IPS-NIHi7 (cell line): Measurements from ENCODE around the gene ITGB1BP2.
"Not testable (repeated sequence)": the region's sequence is repeated elsewhere in the genome, so short reads cannot be mapped to it uniquely, and the experiment has no call there.

Experiments used
- DNase-seq: peaks from one replicate; pipeline ENCODE4 v3.0.0; 2012; ENCODE audit warnings: mixed read lengths; ENCODE audit errors: extremely low spot score

The ITGB1BP2 gene

GRCh38 chrX:71301195-71301924 lies at the start of gene ITGB1BP2:
TSS of gene ITGB1BP2 (plus strand) at chrX:71301750. CDS start at chrX:71301807, 57 bp downstream.
- no peak for DNase-seq

GRCh38 chrX:71252221-71252620 lies 49.3 kb upstream of the ITGB1BP2 start:
- DNase-seq = no peak

- peak; percentile 58 for DNase-seq
Measured at GRCh38 chrX:71253253-71254091, 48.1 kb upstream of the ITGB1BP2 start.

GRCh38 chrX:71254092-71254963 lies 47.2 kb upstream of the ITGB1BP2 start, which contains the start of gene ZMYM3:
TSS of gene ZMYM3 (minus strand) at chrX:71254140. CDS start at chrX:71253255, 885 bp downstream.
- DNase-seq = peak; percentile 86

- DNase-seq = no peak
Measured at GRCh38 chrX:71256051-71256450, 45.5 kb upstream of the ITGB1BP2 start.

GRCh38 chrX:71256856-71257255 lies 44.7 kb upstream of the ITGB1BP2 start:
- DNase-seq = no peak

- DNase-seq = not testable (repeated sequence)
Measured at GRCh38 chrX:71268624-71269023, 32.9 kb upstream of the ITGB1BP2 start.

GRCh38 chrX:71269801-71270395 lies 31.7 kb upstream of the ITGB1BP2 start:
- DNase-seq = no peak

GRCh38 chrX:71272313-71272712 lies 29.2 kb upstream of the ITGB1BP2 start:
- not testable (repeated sequence) for DNase-seq

- not testable (repeated sequence) for DNase-seq
Measured at GRCh38 chrX:71281300-71281699, 20.2 kb upstream of the ITGB1BP2 start.

- no peak for DNase-seq
Measured at GRCh38 chrX:71282514-71283402, 18.8 kb upstream of the ITGB1BP2 start.

GRCh38 chrX:71283403-71284143 lies 18.0 kb upstream of the ITGB1BP2 start, which contains the start of gene NONO:
TSS of gene NONO (plus strand) at chrX:71283635. CDS start at chrX:71290638, 7,003 bp downstream.
- DNase-seq = peak; percentile 82

- no peak for DNase-seq
Measured at GRCh38 chrX:71285929-71286328, 15.6 kb upstream of the ITGB1BP2 start.

GRCh38 chrX:71291381-71291780 lies 10.2 kb upstream of the ITGB1BP2 start:
- no peak for DNase-seq

- no peak for DNase-seq
Measured at GRCh38 chrX:71292669-71293365, 8.7 kb upstream of the ITGB1BP2 start.

GRCh38 chrX:71296806-71297205 lies 4.7 kb upstream of the ITGB1BP2 start:
- no peak for DNase-seq

- no peak for DNase-seq
Measured at GRCh38 chrX:71298119-71298518, 3.4 kb upstream of the ITGB1BP2 start.

GRCh38 chrX:71300064-71300463 lies 1.5 kb upstream of the ITGB1BP2 start:
- not testable (repeated sequence) for DNase-seq

GRCh38 chrX:71300495-71300894 lies 1.1 kb upstream of the ITGB1BP2 start:
- DNase-seq = not testable (repeated sequence)
